GM19035 (cell line): ENCODE data around the gene AGER.
"Not testable (repeated sequence)": the region's sequence is repeated elsewhere in the genome, so short reads cannot be mapped to it uniquely, and the experiment has no call there.

Experiments used
- ATAC-seq: cut with Tn5 transposase; IDR thresholded peaks from one replicate; pipeline ENCODE4 v1.9.1; 2021; ENCODE audit not compliant: unreplicated experiment

The AGER gene

DNA sequence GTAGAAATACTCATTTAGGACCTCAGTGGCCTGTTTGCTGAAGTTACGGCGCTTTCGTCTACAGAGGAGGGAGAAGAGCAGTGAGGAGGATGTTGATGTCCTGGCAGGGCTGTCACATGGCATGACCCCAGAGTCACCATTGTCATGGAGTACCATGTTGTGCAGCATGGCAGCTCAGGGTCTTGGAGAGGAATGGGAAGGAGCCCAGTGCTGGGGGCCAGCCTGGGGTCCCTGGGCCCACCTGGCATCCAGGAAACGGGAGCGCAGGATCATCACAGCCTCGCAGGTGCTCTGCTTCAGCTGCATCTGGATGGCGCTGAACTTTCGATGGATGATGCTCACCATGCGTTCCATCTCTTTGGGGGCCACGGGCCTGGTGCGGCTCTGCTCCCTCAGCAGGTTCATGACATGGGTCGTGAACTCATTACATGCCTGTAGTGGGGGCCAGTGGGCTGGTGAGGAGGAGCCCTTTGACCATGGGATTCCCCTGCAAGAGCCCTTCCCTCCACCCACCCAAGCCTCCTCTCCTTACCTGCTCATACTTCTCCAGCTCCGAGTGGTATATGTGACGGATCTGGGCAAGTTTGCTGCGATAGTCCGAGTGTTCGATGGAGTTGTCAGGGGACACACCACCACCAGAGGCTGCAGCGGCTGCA is 3.8 kb upstream of the AGER start:
- ATAC-seq: not testable (repeated sequence)

DNA sequence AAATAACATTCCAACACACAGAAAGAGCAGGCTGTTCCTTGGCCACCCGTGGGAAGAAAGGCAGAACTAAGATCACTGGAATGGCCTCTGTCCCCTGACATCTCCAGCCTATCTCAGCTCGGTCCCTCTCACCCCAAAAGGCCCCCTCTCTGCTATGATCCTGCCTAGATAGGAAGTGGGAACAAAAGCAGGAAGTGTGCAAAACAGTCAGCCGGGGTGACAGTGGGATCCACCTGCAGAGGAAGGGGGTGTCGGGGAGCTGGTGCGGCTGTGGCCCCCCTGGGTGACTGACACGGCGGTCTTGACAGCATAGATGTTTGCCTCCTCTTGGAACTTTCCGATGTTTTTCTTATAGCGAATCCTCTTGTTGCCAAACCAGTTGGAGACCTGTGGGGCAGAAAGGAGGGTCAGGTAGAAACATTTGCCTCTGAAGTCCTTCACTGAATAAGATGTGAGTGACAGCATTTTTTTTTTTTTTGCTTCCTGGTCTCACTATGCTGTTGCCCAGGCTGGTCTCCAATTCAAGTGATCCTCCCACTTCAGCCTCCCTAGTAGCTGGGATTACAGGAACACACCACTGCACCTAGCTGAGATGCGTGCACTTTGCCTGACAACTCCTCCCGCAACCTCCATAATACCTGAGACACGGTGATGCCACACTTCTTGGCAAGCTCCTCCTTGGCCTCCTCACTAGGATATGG is 3.1 kb upstream of the AGER start:
- no peak for ATAC-seq

- not testable (repeated sequence) for ATAC-seq
Measured at GRCh38 chr6:32186151-32186840, 2.2 kb upstream of the AGER start.

DNA sequence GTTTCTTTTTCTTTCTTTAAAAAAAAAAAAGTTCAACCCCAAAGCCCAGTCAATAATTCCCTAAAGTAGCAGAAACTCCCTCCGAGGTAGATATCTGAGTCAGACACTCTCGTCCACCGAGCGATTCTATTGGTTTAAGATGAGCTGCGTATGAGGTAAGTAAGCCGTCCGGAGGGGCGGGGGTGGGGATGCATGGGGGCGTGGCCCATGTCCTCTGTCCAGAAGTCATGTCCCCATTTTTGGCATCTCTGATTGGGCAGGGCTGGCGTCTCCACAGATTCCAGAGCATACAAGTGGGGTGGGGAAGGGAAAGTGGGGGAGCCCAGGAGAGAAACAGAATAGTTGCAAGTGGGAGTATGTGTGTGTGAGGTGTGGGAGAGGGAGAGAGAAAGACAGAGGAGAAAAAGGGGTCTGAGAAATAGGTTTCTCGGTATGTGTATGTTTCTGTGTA is 1.7 kb upstream of the AGER start:
- not testable (repeated sequence) for ATAC-seq

GRCh38 chr6:32183483-32184083 is 470 bp downstream of the AGER start:
- ATAC-seq: no peak

DNA sequence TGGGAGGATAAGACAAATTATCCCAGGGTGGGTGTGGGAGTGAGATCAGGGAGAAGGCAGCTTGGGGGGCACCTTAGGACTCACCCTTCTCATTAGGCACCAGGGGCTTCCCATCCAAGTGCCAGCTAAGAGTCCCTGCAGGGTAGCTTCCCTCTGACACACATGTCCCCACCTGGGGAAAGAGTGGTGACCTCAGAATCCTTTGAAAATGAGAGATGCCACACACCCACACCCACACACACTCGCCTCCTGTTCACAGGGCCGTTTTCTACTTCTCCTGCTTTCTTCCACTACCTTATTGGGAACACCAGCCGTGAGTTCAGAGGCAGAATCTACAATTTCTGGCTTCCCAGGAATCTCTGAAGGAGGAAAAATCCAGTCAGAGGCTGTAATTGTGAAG is 1.0 kb downstream of the AGER start:
- no peak for ATAC-seq

GRCh38 chr6:32182555-32182981 is 1.5 kb downstream of the AGER start:
- ATAC-seq: no peak

DNA sequence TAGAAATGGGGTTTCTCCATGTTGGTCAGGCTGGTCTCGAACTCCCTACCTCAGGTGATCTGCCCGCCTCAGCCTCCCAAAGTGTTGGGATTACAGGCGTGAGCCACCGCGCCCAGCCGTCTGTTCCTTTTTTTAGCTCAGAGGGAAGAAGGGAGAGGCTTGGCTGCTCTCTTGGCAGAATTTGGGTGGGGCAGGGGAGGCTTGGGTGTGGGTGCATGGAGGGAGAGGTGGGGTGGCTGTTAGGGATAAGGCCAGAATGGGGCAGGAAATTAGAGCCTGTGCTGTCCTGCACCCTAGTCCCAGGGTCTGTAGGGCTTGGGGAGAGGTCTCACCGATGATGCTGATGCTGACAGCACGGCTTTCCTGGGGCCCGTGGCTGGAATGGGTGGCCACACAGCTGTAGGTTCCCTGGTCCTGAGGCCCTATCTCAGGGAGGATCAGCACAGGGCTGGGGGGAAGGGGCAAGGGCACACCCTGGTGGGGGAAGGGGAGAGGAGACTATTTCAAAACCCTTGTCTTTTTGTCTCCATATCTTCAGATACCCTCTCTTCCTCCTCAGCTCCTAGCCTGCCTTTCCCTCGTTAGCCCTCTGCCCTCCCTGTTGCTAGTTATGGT is 2.0 kb downstream of the AGER start:
- ATAC-seq: no peak

DNA sequence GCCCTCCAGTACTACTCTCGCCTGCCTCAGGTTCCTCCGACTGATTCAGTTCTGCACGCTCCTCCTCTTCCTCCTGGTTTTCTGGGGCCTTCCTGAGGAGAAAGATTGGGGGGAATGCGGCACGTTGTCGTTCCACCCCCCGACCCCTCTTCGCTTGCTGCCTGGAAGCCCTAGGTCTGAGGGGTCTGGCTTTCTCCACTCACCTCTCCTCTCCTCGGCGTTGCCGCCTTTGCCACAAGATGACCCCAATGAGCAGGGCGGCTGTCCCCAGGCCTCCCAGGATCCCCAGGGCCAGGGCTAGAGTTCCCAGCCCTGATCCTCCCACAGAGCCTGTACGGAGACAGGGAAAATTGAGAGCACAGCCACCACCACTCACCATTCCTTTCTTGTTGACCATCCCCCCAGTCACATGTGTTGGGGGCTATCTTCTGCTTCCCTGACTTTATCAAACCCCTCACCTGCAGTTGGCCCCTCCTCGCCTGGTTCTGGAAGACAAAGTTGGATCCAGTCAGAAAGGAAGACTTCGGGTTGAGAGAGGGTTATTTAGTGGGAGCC is 2.8 kb downstream of the AGER start:
- ATAC-seq: no peak

DNA sequence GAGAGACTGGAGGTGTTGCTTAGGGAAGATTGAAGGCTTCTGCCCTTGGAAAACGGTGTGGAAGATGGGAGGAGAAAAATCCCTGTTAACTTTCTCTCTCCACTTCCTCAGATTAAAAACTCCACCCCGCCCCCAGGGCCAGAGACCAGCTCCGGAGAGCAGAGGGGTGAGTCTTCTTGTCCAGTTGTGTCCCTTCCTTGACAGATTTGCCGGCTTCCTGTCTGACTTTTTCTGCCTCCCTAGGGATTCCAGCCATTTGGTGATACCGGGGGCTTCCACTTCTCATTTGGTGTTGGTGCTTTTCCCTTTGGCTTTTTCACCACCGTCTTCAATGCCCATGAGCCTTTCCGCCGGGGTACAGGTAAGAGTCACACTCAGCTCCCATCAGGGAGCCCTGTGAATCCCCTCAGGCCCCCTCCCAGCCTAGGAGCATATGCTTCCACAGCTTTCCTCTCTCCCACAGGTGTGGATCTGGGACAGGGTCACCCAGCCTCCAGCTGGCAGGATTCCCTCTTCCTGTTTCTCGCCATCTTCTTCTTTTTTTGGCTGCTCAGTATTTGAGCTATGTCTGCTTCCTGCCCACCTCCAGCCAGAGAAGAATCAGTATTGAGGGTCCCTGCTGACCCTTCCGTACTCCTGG is 4.2 kb downstream of the AGER start:
- ATAC-seq: no peak

DNA sequence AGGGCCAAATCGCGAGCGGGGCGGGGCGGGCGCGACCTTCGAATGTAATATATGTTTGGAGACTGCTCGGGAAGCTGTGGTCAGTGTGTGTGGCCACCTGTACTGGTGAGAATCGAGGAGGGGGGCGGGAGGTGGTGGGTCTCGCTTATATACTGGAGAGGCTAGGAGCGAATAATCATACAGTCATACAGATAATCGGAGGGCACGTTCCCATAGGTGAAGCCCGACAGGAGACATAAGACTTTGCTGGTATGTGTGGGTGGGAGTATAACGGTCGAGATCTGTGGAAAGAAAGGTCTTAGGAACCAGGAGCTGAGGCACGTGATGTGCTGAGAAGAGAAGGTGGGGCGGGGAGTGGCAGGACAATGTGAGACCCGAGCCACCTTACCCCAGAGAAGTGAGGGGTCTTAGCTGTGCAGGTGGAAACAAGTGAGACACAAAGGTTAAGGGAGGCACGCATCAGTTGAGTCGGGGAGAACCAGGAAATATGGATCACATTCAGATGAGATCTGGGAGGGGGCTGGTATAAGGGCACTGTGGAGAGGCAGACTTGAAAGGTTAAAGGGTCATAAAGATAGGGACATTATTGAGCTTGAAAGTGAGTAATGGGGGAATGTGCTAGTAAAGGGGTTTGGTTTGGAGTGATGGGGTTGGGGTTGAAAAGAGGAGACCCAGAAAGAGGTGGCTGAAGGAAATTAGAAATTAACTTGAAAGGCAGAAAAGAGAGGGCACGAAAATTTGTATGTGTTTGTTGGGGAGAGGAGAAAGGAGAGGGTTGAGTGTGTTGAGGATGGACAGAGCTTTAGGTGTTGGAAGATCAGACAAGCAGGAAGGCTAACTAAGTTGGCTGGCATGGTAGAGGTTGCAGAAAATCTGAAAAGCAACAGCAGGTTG is 5.3 kb downstream of the AGER start:
- ATAC-seq: no peak

- peak; percentile 78 for ATAC-seq
Measured at GRCh38 chr6:32177788-32178546, 6.1 kb downstream of the AGER start, which contains the start of gene RNF5. RNF5 (plus strand) TSS chr6:32178405; CDS start chr6:32178512, 107 bp downstream.

DNA sequence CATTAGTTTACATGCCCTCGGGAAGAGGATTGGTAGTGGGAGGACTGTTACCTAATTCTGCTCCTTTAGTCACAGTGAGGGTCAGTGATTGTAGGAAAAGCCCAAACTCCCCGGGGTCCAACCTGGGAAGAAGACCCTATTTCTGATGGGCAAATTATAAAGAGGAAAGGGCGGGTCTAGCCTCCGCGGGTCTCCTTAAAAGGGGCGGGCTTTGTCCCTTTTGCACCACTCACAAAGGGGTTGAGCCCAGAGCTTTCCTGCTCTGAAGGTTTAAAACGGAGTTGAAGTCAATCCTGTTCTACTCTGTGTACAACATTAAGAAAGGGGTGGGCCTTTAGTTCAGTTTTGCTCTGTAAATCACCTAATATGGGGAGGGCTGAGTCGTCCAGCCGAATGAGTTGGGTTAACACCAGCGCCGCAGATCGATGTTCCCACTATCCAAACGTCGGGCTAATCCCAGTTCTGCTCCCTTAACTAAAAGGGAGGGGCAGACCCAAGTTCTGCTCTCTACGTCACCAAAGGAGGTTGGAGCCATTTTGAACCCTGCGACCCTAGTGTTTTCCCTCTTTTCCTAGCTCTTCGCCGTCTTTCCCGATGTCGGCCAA is 6.8 kb downstream of the AGER start:
- peak; percentile 0 for ATAC-seq

GRCh38 chr6:32176476-32177182 is 7.4 kb downstream of the AGER start:
- no peak for ATAC-seq

DNA sequence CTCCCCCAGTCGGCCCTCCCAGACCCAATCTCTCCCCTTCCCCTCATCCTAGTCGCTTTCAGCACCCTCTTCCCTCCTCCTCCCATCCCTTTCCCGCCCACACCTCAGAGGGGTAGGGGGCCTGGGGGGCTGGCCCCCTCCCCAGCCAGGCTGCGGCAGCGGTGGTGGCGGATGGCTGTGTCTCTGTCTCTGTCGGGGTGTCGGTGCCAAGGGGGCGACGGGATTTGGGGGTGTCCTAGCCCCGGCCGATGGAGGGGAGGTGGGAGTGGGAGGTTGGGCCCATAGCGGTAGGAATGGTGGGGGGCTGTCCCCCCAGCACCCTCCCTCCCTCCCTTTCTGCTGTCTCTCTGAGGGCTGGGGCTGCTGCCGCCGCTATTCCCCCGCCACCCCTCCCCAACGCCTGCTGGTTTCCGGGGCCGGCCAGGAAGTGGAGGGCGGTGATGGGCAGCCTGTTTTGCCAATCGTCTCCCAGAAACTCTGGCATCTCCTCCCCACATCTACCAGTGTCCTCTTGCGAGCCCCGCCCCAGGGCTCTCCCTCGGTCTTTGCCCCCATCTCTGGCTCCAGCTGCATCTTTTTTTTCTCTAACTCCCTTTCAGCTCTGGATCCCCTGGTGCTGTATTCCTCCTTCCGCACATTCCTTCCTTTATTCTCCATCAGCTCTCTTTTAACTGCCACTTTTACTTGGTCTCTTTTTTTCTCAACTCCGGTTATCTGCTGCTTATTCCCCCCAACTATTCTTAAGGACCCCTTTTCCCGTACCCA is 8.2 kb downstream of the AGER start, which contains the start of gene AGPAT1:
AGPAT1 (minus strand) TSS at position 374 of the 765 bp plus-strand sequence. CDS start 4,588 bp downstream, outside the sequence.
- ATAC-seq: peak; percentile 40

GRCh38 chr6:32175322-32175710 is 8.7 kb downstream of the AGER start:
- no peak for ATAC-seq

DNA sequence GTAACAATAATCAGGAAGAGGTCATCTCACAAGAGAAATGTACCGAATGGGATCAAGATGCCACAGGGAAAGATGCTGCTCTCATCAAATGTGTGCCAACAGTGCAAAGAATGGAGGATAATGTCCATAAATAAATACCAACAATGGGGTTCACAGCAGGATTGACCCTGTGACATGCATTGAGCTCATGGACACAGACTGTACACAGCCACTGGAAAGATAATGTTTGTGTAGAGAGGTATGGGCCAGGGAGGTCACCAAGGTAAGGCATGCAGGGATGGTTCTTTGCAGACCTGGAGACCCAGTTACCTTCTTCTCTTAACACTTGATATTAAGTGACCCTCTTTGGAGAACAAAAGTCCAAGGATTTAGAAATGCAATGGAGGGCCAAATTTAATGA is 9.6 kb downstream of the AGER start:
- no peak for ATAC-seq
